HEK293 (cell line): ENCODE results near the gene TMEM138.
A peak's percentile ranks its signal among the peaks of the same experiment; 100 is the strongest.

Source experiments
- CTCF ChIA-PET: fragments of 350-600 bp; formaldehyde crosslinking; extraction: SDS; loops from one replicate; lab custom pipeline; 2021; ENCODE audit warnings: antibody characterized with exemption; lab: Yijun Ruan, JAX
- POLR2A ChIA-PET: fragments of 300-600 bp; formaldehyde crosslinking; extraction: SDS; loops from one replicate; lab custom pipeline; 2020; ENCODE audit warnings: antibody characterized with exemption, inconsistent platforms; lab: Yijun Ruan, JAX
- H3K27ac ChIP-seq: fragments of 200-500 bp; sonication (Bioruptor generic); 2 replicates; pipeline ENCODE4 v1.5.1; 2014; ENCODE audit warnings: low read depth, low read length, control low read depth, inconsistent platforms; ENCODE audit errors: extremely low read depth
- H3K36me3 ChIP-seq, 2 experiments: fragments of 200-500 bp in 1 of 2; sonication (Bioruptor generic) in 1 of 2; 1 replicate in 1 of 2; 2 replicates in 1 of 2; pipeline ENCODE4 v1.5.1; 2014 to 2017; ENCODE audit warnings: inconsistent platforms in 2 of 2, low read length in 2 of 2; ENCODE audit not compliant: control insufficient read depth in 2 of 2, insufficient read depth in 1 of 2
- H3K4me1 ChIP-seq: fragments of 200-500 bp; sonication (Bioruptor generic); 2 replicates; pipeline ENCODE4 v1.5.1; 2014; ENCODE audit warnings: mild to moderate bottlenecking, low read length, inconsistent platforms; ENCODE audit not compliant: control insufficient read depth, insufficient read depth
- H3K4me3 ChIP-seq: 2 replicates; pipeline ENCODE4 v1.5.1; 2011; ENCODE audit warnings: low read depth, mild to moderate bottlenecking, control low read depth, low read length, moderate library complexity
- H3K9me3 ChIP-seq: fragments of 200-500 bp; sonication (Bioruptor generic); 2 replicates; pipeline ENCODE4 v1.5.1; 2014; ENCODE audit warnings: low read depth, low read length, inconsistent platforms; ENCODE audit not compliant: control insufficient read depth, insufficient read depth
- EGR2 ChIP-seq: fragments of 450-650 bp; formaldehyde crosslinking; IDR thresholded peaks from 2 replicates; pipeline ENCODE4 v1.5.1; 2016; ENCODE audit warnings: low read depth, missing biosample characterization, missing genetic modification characterization
- GLI2 ChIP-seq: fragments of 450-650 bp; formaldehyde crosslinking; IDR thresholded peaks from 2 replicates; pipeline ENCODE4; 2017; ENCODE audit warnings: missing biosample characterization, missing genetic modification characterization, low read depth, borderline replicate concordance
- HOXA7 ChIP-seq: sonication (generic); formaldehyde crosslinking; IDR thresholded peaks from 2 replicates; pipeline ENCODE4 v1.8.1; 2022; ENCODE audit warnings: missing genetic modification reagents, borderline replicate concordance
- MEIS1 ChIP-seq: sonication (generic); formaldehyde crosslinking; IDR thresholded peaks from 2 replicates; pipeline ENCODE4 v1.8.1; 2022; ENCODE audit warnings: missing genetic modification reagents, mild to moderate bottlenecking, borderline replicate concordance
- WT1 ChIP-seq: fragments of 450-650 bp; formaldehyde crosslinking; IDR thresholded peaks from 2 replicates; pipeline ENCODE4 v1.5.1; 2016; ENCODE audit warnings: missing biosample characterization, missing genetic modification characterization
- ZBTB1 ChIP-seq: fragments of 450-650 bp; formaldehyde crosslinking; IDR thresholded peaks from 2 replicates; pipeline ENCODE4 v1.5.1; 2016; ENCODE audit warnings: missing biosample characterization, missing genetic modification characterization
- ZBTB17 ChIP-seq: fragments of 450-650 bp; formaldehyde crosslinking; IDR thresholded peaks from 2 replicates; pipeline ENCODE4 v1.5.1; 2016; ENCODE audit warnings: missing biosample characterization, missing genetic modification characterization
- ZBTB48 ChIP-seq: fragments of 450-650 bp; formaldehyde crosslinking; IDR thresholded peaks from 2 replicates; pipeline ENCODE4 v1.5.1; 2016; ENCODE audit warnings: missing biosample characterization, missing genetic modification characterization
- ZNF112 ChIP-seq: fragments of 450-650 bp; formaldehyde crosslinking; IDR thresholded peaks from 2 replicates; pipeline ENCODE4 v1.5.0; 2017; ENCODE audit warnings: missing biosample characterization, missing genetic modification characterization
- ZNF132 ChIP-seq: fragments of 450-650 bp; formaldehyde crosslinking; IDR thresholded peaks from 2 replicates; pipeline ENCODE4 v1.5.1; 2017; ENCODE audit warnings: missing biosample characterization, missing genetic modification characterization, borderline replicate concordance
- ZNF140 ChIP-seq: fragments of 450-650 bp; formaldehyde crosslinking; IDR thresholded peaks from 2 replicates; pipeline ENCODE4 v1.5.1; 2016; ENCODE audit warnings: missing biosample characterization, missing genetic modification characterization
- ZNF18 ChIP-seq: fragments of 450-650 bp; formaldehyde crosslinking; IDR thresholded peaks from 2 replicates; pipeline ENCODE4 v1.5.1; 2016; ENCODE audit warnings: missing biosample characterization, missing genetic modification characterization
- ZNF248 ChIP-seq: fragments of 450-650 bp; formaldehyde crosslinking; IDR thresholded peaks from 2 replicates; pipeline ENCODE4 v1.5.1; 2017; ENCODE audit warnings: missing biosample characterization, missing genetic modification characterization
- ZNF280D ChIP-seq: fragments of 450-650 bp; formaldehyde crosslinking; IDR thresholded peaks from 2 replicates; pipeline ENCODE4 v1.5.1; 2016; ENCODE audit warnings: missing biosample characterization, missing genetic modification characterization
- ZNF324 ChIP-seq: fragments of 450-650 bp; formaldehyde crosslinking; IDR thresholded peaks from 2 replicates; pipeline ENCODE4 v1.5.1; 2016; ENCODE audit warnings: missing biosample characterization, missing genetic modification characterization
- ZNF37A ChIP-seq: fragments of 450-650 bp; IDR thresholded peaks from 2 replicates; pipeline ENCODE4 v1.5.1; 2018; ENCODE audit warnings: missing biosample characterization, missing genetic modification characterization
- ZNF391 ChIP-seq: fragments of 450-650 bp; formaldehyde crosslinking; IDR thresholded peaks from 2 replicates; pipeline ENCODE4 v1.5.1; 2016; ENCODE audit warnings: low read depth, missing biosample characterization, missing genetic modification characterization, borderline replicate concordance
- ZNF394 ChIP-seq: fragments of 450-650 bp; formaldehyde crosslinking; IDR thresholded peaks from 2 replicates; pipeline ENCODE4 v1.5.1; 2016; ENCODE audit warnings: missing biosample characterization, missing genetic modification characterization, mild to moderate bottlenecking, moderate library complexity, borderline replicate concordance
- ZNF571 ChIP-seq: fragments of 450-650 bp; formaldehyde crosslinking; IDR thresholded peaks from 2 replicates; pipeline ENCODE4 v1.5.0; 2017; ENCODE audit warnings: missing biosample characterization, missing genetic modification characterization
- ZNF639 ChIP-seq: fragments of 450-650 bp; formaldehyde crosslinking; IDR thresholded peaks from 2 replicates; pipeline ENCODE4 v1.5.1; 2016; ENCODE audit warnings: missing biosample characterization, missing genetic modification characterization
- ZNF658 ChIP-seq: fragments of 450-650 bp; formaldehyde crosslinking; IDR thresholded peaks from 2 replicates; pipeline ENCODE4; 2016; ENCODE audit warnings: missing biosample characterization, missing genetic modification characterization

TMEM138 gene

GRCh38 chr11:61338783-61339489 lies 23.2 kb upstream of the TMEM138 start:
- POLR2A ChIA-PET, result interaction anchor here (1.0 kb wide), 1 partner anchor 23 kb away, joined by 3 read pairs; the partner anchor contains the start of genes CYB561A3 and TMEM138
- CTCF ChIA-PET, result interaction anchor here (0.5 to 6.0 kb wide), 3 partner anchors 11 to 47 kb away, joined by 3 to 210 read pairs (median 17); no protein-coding TSS in a partner anchor
- no peaks in the 10 kb centered on the region for H3K4me1 ChIP-seq
- H3K9me3 ChIP-seq, result no peaks in the 10 kb centered on the region
- no peak overlapping the region for H3K27ac ChIP-seq
- H3K4me3 ChIP-seq, result no peak overlapping the region
- peaks cover 0 to 50% of the 10 kb centered on the region in 2 experiments; a peak in 1 of 3 replicates for H3K36me3 ChIP-seq
- TF ChIP-seq ZNF132 (no peak), GLI2 (tag by site-specific recombination) (no peak), ZNF571 (tag by site-specific recombination) (no peak), ZNF658 (tag by site-specific recombination) (no peak), HOXA7 (CRISPR knock-in tag) (no peak), ZNF394 (tag by site-specific recombination) (no peak), ZBTB1 (tag by site-specific recombination) (no peak), ZNF18 (tag by site-specific recombination) (no peak), ZNF639 (no peak), ZBTB48 (no peak), ZNF37A (tag by site-specific recombination) (no peak), ZNF112 (tag by site-specific recombination) (no peak), MEIS1 (CRISPR knock-in tag) (no peak), ZNF391 (tag by site-specific recombination) (no peak), ZNF248 (tag by site-specific recombination) (no peak), ZNF280D (tag by site-specific recombination) (no peak), WT1 (tag by site-specific recombination) (no peak), EGR2 (tag by site-specific recombination) (no peak)

- peak; percentile 71 for TF ChIP-seq ZBTB17 (tag by site-specific recombination)
- TF ChIP-seq ZNF324, result no peak
- no peak for TF ChIP-seq ZNF140
Observed at GRCh38 chr11:61339490-61339878, 22.7 kb upstream of the TMEM138 start.

More at GRCh38 chr11:61339490-61339878, 22.7 kb upstream of the TMEM138 start:
- H3K36me3 ChIP-seq, result peaks cover 0 to 53% of the 10 kb centered on the region in 2 experiments; a peak in 1 of 3 replicates
- H3K27ac ChIP-seq, result no peak overlapping the region
- ChIA-PET CTCF (interaction anchor here (3.6 kb wide), 1 partner anchor 46 kb away, joined by 17 read pairs; no protein-coding TSS in a partner anchor), POLR2A (interaction anchor here (1.0 kb wide), 1 partner anchor 23 kb away, joined by 3 read pairs; the partner anchor contains the start of genes CYB561A3 and TMEM138)
- H3K4me3 ChIP-seq, result no peak overlapping the region
- no peaks in the 10 kb centered on the region for H3K4me1 ChIP-seq
- no peaks in the 10 kb centered on the region for H3K9me3 ChIP-seq
